K562 (cell line): ENCODE results near the gene LTBP2.

Experiments used
- NCOA6 ChIP-seq: fragments of 450-650 bp; IDR thresholded peaks from 2 replicates; pipeline ENCODE4 v1.6.1; 2017; ENCODE audit warnings: mild to moderate bottlenecking
- TCFL5 ChIP-seq: fragments of 250-450 bp; sonication (Bioruptor Pico); conservative IDR thresholded peaks from 2 replicates; pipeline ENCODE4 v1.6.1; 2021; ENCODE audit warnings: mild to moderate bottlenecking, moderate library complexity, matching md5 sums
- TFE3 ChIP-seq: fragments of 450-650 bp; formaldehyde crosslinking; IDR thresholded peaks from 2 replicates; pipeline ENCODE4 v1.4.0; 2020; ENCODE audit warnings: mild to moderate bottlenecking, mixed read lengths
- ZNF121 ChIP-seq: sonication (generic); formaldehyde crosslinking; conservative IDR thresholded peaks from 2 replicates; pipeline ENCODE4 v1.8.0; 2022; ENCODE audit warnings: missing genetic modification reagents
- ZNF143 ChIP-seq: sonication (generic); formaldehyde crosslinking; IDR thresholded peaks from 2 replicates; pipeline ENCODE4 v1.9.0; 2022; ENCODE audit warnings: mild to moderate bottlenecking, missing genetic modification reagents
- TF ChIP-seq, protein P1 (sequence below): fragments of 250-450 bp; sonication (Bioruptor Pico); IDR thresholded peaks from 2 replicates; pipeline ENCODE4 v1.4.0; 2020; ENCODE audit warnings: borderline replicate concordance

DNA sequence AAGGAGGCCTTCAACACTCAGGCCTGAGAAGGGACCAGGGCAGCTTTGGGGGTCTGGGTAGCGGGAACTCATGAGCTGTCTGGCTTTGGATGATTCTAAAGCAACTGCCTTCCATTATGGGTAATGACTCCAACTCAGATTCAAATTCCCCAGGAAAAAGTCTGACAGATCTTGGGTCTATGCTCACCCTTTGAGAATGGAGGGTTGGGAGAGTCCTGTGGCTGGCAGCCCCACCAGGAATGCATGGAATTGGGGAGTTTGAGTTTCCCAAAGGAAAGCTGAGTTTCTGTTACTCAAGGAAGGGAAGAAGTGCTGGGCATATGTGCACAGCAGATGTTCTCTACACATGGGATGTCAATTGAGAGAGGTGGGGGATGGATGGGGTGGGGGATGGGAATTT, 22.4 kb upstream of the LTBP2 start:
- TF ChIP-seq, protein P1, sequence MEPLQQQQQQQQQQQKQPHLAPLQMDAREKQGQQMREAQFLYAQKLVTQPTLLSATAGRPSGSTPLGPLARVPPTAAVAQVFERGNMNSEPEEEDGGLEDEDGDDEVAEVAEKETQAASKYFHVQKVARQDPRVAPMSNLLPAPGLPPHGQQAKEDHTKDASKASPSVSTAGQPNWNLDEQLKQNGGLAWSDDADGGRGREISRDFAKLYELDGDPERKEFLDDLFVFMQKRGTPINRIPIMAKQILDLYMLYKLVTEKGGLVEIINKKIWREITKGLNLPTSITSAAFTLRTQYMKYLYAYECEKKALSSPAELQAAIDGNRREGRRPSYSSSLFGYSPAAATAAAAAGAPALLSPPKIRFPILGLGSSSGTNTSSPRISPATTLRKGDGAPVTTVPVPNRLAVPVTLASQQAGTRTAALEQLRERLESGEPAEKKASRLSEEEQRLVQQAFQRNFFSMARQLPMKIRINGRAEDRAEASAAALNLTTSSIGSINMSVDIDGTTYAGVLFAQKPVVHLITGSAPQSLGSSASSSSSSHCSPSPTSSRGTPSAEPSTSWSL = no peak
- TF ChIP-seq NCOA6 (no peak), TCFL5 (CRISPR knock-in tag) (no peak), ZNF143 (no peak), TFE3 (CRISPR knock-in tag) (no peak), ZNF121 (CRISPR knock-in tag) (no peak)
